ENCODE results near the gene ACBD4.

- TF ChIP-seq, protein P1, sequence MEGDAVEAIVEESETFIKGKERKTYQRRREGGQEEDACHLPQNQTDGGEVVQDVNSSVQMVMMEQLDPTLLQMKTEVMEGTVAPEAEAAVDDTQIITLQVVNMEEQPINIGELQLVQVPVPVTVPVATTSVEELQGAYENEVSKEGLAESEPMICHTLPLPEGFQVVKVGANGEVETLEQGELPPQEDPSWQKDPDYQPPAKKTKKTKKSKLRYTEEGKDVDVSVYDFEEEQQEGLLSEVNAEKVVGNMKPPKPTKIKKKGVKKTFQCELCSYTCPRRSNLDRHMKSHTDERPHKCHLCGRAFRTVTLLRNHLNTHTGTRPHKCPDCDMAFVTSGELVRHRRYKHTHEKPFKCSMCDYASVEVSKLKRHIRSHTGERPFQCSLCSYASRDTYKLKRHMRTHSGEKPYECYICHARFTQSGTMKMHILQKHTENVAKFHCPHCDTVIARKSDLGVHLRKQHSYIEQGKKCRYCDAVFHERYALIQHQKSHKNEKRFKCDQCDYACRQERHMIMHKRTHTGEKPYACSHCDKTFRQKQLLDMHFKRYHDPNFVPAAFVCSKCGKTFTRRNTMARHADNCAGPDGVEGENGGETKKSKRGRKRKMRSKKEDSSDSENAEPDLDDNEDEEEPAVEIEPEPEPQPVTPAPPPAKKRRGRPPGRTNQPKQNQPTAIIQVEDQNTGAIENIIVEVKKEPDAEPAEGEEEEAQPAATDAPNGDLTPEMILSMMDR (IDR thresholded peaks at IDR 0.05) = no peak
- TF ChIP-seq POLR2A (IDR thresholded peaks at IDR 0.05) = no peak
These were observed 36.1 kb downstream of the ACBD4 start for GRCh38 chr17:45171338-45172231.
